Activated B cell treated with CpG ODN at 0.5 μM for 24 hours (primary cell): ENCODE results near the gene FOCAD. TPM values are rescaled to one million over a fixed set of nuclear protein-coding genes. Genes with fewer than 3 reads are reported as not detected.

Experiments used
- ATAC-seq: fragments of 200-7000 bp; cut with Tn5 transposase; one replicate; pipeline ENCODE4 v1.10.0; 2021; ENCODE audit warnings: low read depth, mild to moderate bottlenecking, moderate library complexity
- CTCF ChIA-PET: fragments of 350-600 bp; sonication (Branson Sonifier 250); formaldehyde crosslinking; loops from one replicate; lab custom pipeline; 2021; ENCODE audit warnings: antibody characterized with exemption; lab: Charles Lee
- POLR2A ChIA-PET: fragments of 350-600 bp; sonication (Branson Sonifier 250); formaldehyde crosslinking; loops from one replicate; lab custom pipeline; 2021; ENCODE audit warnings: antibody characterized with exemption; lab: Charles Lee
- DNase-seq: peaks from one replicate; pipeline ENCODE4 v3.0.0; 2022
- H3K27ac Mint-ChIP-seq: one replicate; pipeline ENCODE4 v1.8.0; 2020; ENCODE audit warnings: mixed read lengths
- H3K27me3 Mint-ChIP-seq: one replicate; pipeline ENCODE4 v1.8.0; 2021; ENCODE audit warnings: mixed read lengths
- H3K36me3 Mint-ChIP-seq: one replicate; pipeline ENCODE4 v1.8.0; 2021; ENCODE audit warnings: low read depth, mixed read lengths
- H3K4me1 Mint-ChIP-seq: one replicate; pipeline ENCODE4 v1.8.0; 2021; ENCODE audit warnings: mixed read lengths
- H3K4me3 Mint-ChIP-seq: one replicate; pipeline ENCODE4 v1.8.0; 2020; ENCODE audit warnings: mild to moderate bottlenecking, mixed read lengths
- H3K9me3 Mint-ChIP-seq: one replicate; pipeline ENCODE4 v1.8.0; 2020; ENCODE audit warnings: mixed read lengths
- CTCF ChIP-seq: fragments of 200-600 bp; IDR thresholded peaks from one replicate; pipeline ENCODE4 v1.8.0; 2022; ENCODE audit warnings: antibody characterized with exemption, mild to moderate bottlenecking
- intact Hi-C: fragments of 100-400 bp; cut with micrococcal nuclease; formaldehyde crosslinking; loops from one replicate; pipeline ENCODE4 v1.15.1; 2024
- total RNA-seq: library from RNA; stranded (reverse); gene quantifications from 2 replicates; pipeline ENCODE4 v1.2.3, GENCODE V29; 2022

The FOCAD gene
- total RNA-seq, 1 donor from 2014 or later: 11.7 TPM

GRCh38 chr9:20988061-20988460 lies 304.0 kb downstream of the FOCAD start:
- H3K27ac Mint-ChIP-seq: no peak overlapping the region
- POLR2A ChIA-PET: no interaction called here
- H3K36me3 Mint-ChIP-seq: peaks cover 19% of the 10 kb centered on the region
- no peaks in the 10 kb centered on the region for H3K4me1 Mint-ChIP-seq
- DNase-seq (no peak), ATAC-seq (no peak)
- no peak overlapping the region for H3K4me3 Mint-ChIP-seq
- no peaks in the 10 kb centered on the region for H3K9me3 Mint-ChIP-seq
- intact Hi-C loops: no loop called here
- CTCF ChIA-PET: no interaction called here
- no peaks in the 10 kb centered on the region for H3K27me3 Mint-ChIP-seq
- no peak for TF ChIP-seq CTCF

- ATAC-seq (no peak), DNase-seq (no peak)
- Mint-ChIP-seq H3K36me3 (peaks cover 22% of the 10 kb centered on the region), H3K9me3 (no peaks in the 10 kb centered on the region), H3K27me3 (no peaks in the 10 kb centered on the region), H3K27ac (no peak overlapping the region), H3K4me1 (no peaks in the 10 kb centered on the region), H3K4me3 (no peak overlapping the region)
- TF ChIP-seq CTCF: no peak
- POLR2A ChIA-PET: no interaction called here
- intact Hi-C loops: no loop called here
- CTCF ChIA-PET: no interaction called here
Observed at GRCh38 chr9:20988671-20989315, 304.7 kb downstream of the FOCAD start.

GRCh38 chr9:20989923-20990341 lies 305.9 kb downstream of the FOCAD start:
- ATAC-seq (no peak), DNase-seq (no peak)
- TF ChIP-seq CTCF: no peak
- Mint-ChIP-seq H3K4me1 (peaks cover 1% of the 10 kb centered on the region), H3K36me3 (peaks cover 26% of the 10 kb centered on the region), H3K27ac (no peak overlapping the region), H3K4me3 (no peak overlapping the region), H3K9me3 (no peaks in the 10 kb centered on the region), H3K27me3 (no peaks in the 10 kb centered on the region)
- POLR2A ChIA-PET: no interaction called here
- intact Hi-C loops: no loop called here
- CTCF ChIA-PET: no interaction called here

- no peak overlapping the region for H3K4me3 Mint-ChIP-seq
- no peak for DNase-seq
- no peak overlapping the region for H3K27ac Mint-ChIP-seq
- H3K4me1 Mint-ChIP-seq: peaks cover 10% of the 10 kb centered on the region
- peaks cover 30% of the 10 kb centered on the region for H3K36me3 Mint-ChIP-seq
- TF ChIP-seq CTCF: no peak
- POLR2A ChIA-PET: no interaction called here
- no peaks in the 10 kb centered on the region for H3K9me3 Mint-ChIP-seq
- intact Hi-C loops: no loop called here
- CTCF ChIA-PET: no interaction called here
- no peaks in the 10 kb centered on the region for H3K27me3 Mint-ChIP-seq
- no peak for ATAC-seq
Observed at GRCh38 chr9:20990867-20991266, 306.8 kb downstream of the FOCAD start.

GRCh38 chr9:20994486-20994885 lies 310.4 kb downstream of the FOCAD start:
- no peak for ATAC-seq
- peaks cover 32% of the 10 kb centered on the region for H3K4me1 Mint-ChIP-seq
- intact Hi-C loops: no loop called here
- no peak for DNase-seq
- no peaks in the 10 kb centered on the region for H3K9me3 Mint-ChIP-seq
- no peak overlapping the region for H3K27ac Mint-ChIP-seq
- POLR2A ChIA-PET: no interaction called here
- TF ChIP-seq CTCF: no peak
- CTCF ChIA-PET: no interaction called here
- H3K36me3 Mint-ChIP-seq: peaks cover 29% of the 10 kb centered on the region
- no peak overlapping the region for H3K4me3 Mint-ChIP-seq
- no peaks in the 10 kb centered on the region for H3K27me3 Mint-ChIP-seq
